ENCODE measurements around the gene ZBTB38.

ZBTB38 gene

GRCh38 chr3:141368925-141369794, 856 bp downstream of the ZBTB38 start:
- DNase-seq: no peak

- peak; percentile 42 to 81 for DNase-seq
These were observed 1.8 kb downstream of the ZBTB38 start for GRCh38 chr3:141370065-141370533.

- DNase-seq: no peak
These were observed 3.6 kb downstream of the ZBTB38 start for GRCh38 chr3:141371882-141372281.

GRCh38 chr3:141372656-141373055, 4.4 kb downstream of the ZBTB38 start:
- DNase-seq: no peak

- DNase-seq: no peak
These were observed 4.9 kb downstream of the ZBTB38 start for GRCh38 chr3:141373232-141373631.

GRCh38 chr3:141373768-141374526, 5.6 kb downstream of the ZBTB38 start:
- no peak for DNase-seq

- DNase-seq: no peak
These were observed 7.3 kb downstream of the ZBTB38 start for GRCh38 chr3:141375381-141376301.

- no peak for DNase-seq
These were observed 9.1 kb downstream of the ZBTB38 start for GRCh38 chr3:141377377-141377776.

- DNase-seq: no peak
These were observed 10.3 kb downstream of the ZBTB38 start for GRCh38 chr3:141378556-141378955.

GRCh38 chr3:141379250-141379966, 11.1 kb downstream of the ZBTB38 start:
- no peak for DNase-seq

- DNase-seq: no peak
These were observed 12.0 kb downstream of the ZBTB38 start for GRCh38 chr3:141380279-141380678.

- DNase-seq: no peak
These were observed 12.7 kb downstream of the ZBTB38 start for GRCh38 chr3:141380987-141381386.

GRCh38 chr3:141382571-141382970, 14.3 kb downstream of the ZBTB38 start:
- no peak for DNase-seq

- DNase-seq: no peak
These were observed 15.3 kb downstream of the ZBTB38 start for GRCh38 chr3:141383555-141384129.

- DNase-seq: no peak
These were observed 15.9 kb downstream of the ZBTB38 start for GRCh38 chr3:141384157-141384556.

GRCh38 chr3:141384575-141384974, 16.3 kb downstream of the ZBTB38 start:
- no peak for DNase-seq

- peak in 1 of 2 donors; percentile 47 for DNase-seq
These were observed 17.3 kb downstream of the ZBTB38 start for GRCh38 chr3:141385406-141386125.

- no peak for DNase-seq
These were observed 17.8 kb downstream of the ZBTB38 start for GRCh38 chr3:141386126-141386488.

- peak; percentile 45 to 89 for DNase-seq
These were observed 18.4 kb downstream of the ZBTB38 start for GRCh38 chr3:141386611-141387111.

GRCh38 chr3:141387516-141387915, 19.2 kb downstream of the ZBTB38 start:
- no peak for DNase-seq

GRCh38 chr3:141388395-141388794, 20.1 kb downstream of the ZBTB38 start:
- DNase-seq: peak in 1 of 2 donors; percentile 33
